Activated CD4-positive, alpha-beta T cell treated with anti-CD3 and anti-CD28 coated beads, Interleukin-2, amount 10 ng/mL, durations not matched to agents 7 days and 5 days (primary cell): ENCODE data around the gene STARD8. TPM values are rescaled to one million over a fixed set of nuclear protein-coding genes. Genes with fewer than 3 reads are reported as not detected.

Experiments used
- CTCF ChIA-PET: fragments of 350-600 bp; sonication (Branson Sonifier 250); formaldehyde crosslinking; loops from one replicate; lab custom pipeline; 2021; ENCODE audit warnings: antibody characterized with exemption; lab: Charles Lee
- POLR2A ChIA-PET: fragments of 350-600 bp; sonication (Branson Sonifier 250); formaldehyde crosslinking; loops from one replicate; lab custom pipeline; 2021; ENCODE audit warnings: antibody characterized with exemption; lab: Charles Lee
- DNase-seq: peaks from one replicate; pipeline ENCODE4 v3.0.0-alpha.2; 2020
- H3K27ac Mint-ChIP-seq: one replicate; pipeline ENCODE4 v1.8.0; 2021; ENCODE audit warnings: mild to moderate bottlenecking, moderate library complexity, mixed read lengths
- H3K27me3 Mint-ChIP-seq: one replicate; pipeline ENCODE4 v1.8.0; 2021; ENCODE audit warnings: mixed read lengths
- H3K36me3 Mint-ChIP-seq: one replicate; pipeline ENCODE4 v1.8.0; 2021; ENCODE audit warnings: low read depth, mixed read lengths
- H3K4me1 Mint-ChIP-seq: one replicate; pipeline ENCODE4 v1.8.0; 2021; ENCODE audit warnings: mixed read lengths
- H3K4me3 Mint-ChIP-seq: one replicate; pipeline ENCODE4 v1.8.0; 2021; ENCODE audit warnings: mild to moderate bottlenecking, moderate library complexity, mixed read lengths
- H3K9me3 Mint-ChIP-seq: one replicate; pipeline ENCODE4 v1.8.0; 2021; ENCODE audit warnings: mixed read lengths
- total RNA-seq, 2 experiments: library from RNA; stranded (reverse); gene quantifications; one replicate each; pipeline ENCODE4 v1.2.3, GENCODE V29; 2021

STARD8 gene
- total RNA-seq, 2 experiments from 2014 or later, result 0.06 to 0.20 TPM

GRCh38 chrX:68757731-68758130, 110.3 kb downstream of the STARD8 start:
- DNase-seq, result no peak
- H3K27me3 Mint-ChIP-seq, result no peaks in the 10 kb centered on the region
- H3K4me3 Mint-ChIP-seq, result no peak overlapping the region
- H3K9me3 Mint-ChIP-seq, result no peaks in the 10 kb centered on the region
- H3K27ac Mint-ChIP-seq, result no peak overlapping the region
- H3K36me3 Mint-ChIP-seq, result no peaks in the 10 kb centered on the region
- H3K4me1 Mint-ChIP-seq, result no peaks in the 10 kb centered on the region
- POLR2A ChIA-PET, result no interaction called here
- CTCF ChIA-PET, result no interaction called here

GRCh38 chrX:68758671-68759070, 111.2 kb downstream of the STARD8 start:
- no peak for DNase-seq
- Mint-ChIP-seq H3K9me3 (no peaks in the 10 kb centered on the region), H3K27ac (no peak overlapping the region), H3K36me3 (no peaks in the 10 kb centered on the region), H3K27me3 (no peaks in the 10 kb centered on the region), H3K4me1 (no peaks in the 10 kb centered on the region), H3K4me3 (no peak overlapping the region)
- CTCF ChIA-PET, result interaction anchor here (1.2 kb wide), 1 partner anchor 39 kb away, joined by 3 read pairs; no protein-coding TSS in a partner anchor
- POLR2A ChIA-PET, result no interaction called here

GRCh38 chrX:68761086-68761485, 113.6 kb downstream of the STARD8 start:
- ChIA-PET CTCF (no interaction called here), POLR2A (no interaction called here)
- Mint-ChIP-seq H3K27me3 (no peaks in the 10 kb centered on the region), H3K27ac (no peak overlapping the region), H3K4me1 (no peaks in the 10 kb centered on the region), H3K4me3 (no peak overlapping the region), H3K9me3 (no peaks in the 10 kb centered on the region), H3K36me3 (no peaks in the 10 kb centered on the region)
- no peak for DNase-seq

GRCh38 chrX:68762766-68763165, 115.3 kb downstream of the STARD8 start:
- H3K9me3 Mint-ChIP-seq, result no peaks in the 10 kb centered on the region
- POLR2A ChIA-PET, result no interaction called here
- DNase-seq, result no peak
- no peak overlapping the region for H3K4me3 Mint-ChIP-seq
- no peaks in the 10 kb centered on the region for H3K27me3 Mint-ChIP-seq
- no peaks in the 10 kb centered on the region for H3K36me3 Mint-ChIP-seq
- CTCF ChIA-PET, result no interaction called here
- no peak overlapping the region for H3K27ac Mint-ChIP-seq
- no peaks in the 10 kb centered on the region for H3K4me1 Mint-ChIP-seq

- no peak for DNase-seq
- H3K36me3 Mint-ChIP-seq, result no peaks in the 10 kb centered on the region
Observed at GRCh38 chrX:68763481-68763880, 116.0 kb downstream of the STARD8 start.

More at GRCh38 chrX:68763481-68763880, 116.0 kb downstream of the STARD8 start:
- CTCF ChIA-PET, result no interaction called here
- Mint-ChIP-seq H3K4me3 (no peak overlapping the region), H3K27me3 (no peaks in the 10 kb centered on the region), H3K4me1 (no peaks in the 10 kb centered on the region), H3K27ac (no peak overlapping the region), H3K9me3 (no peaks in the 10 kb centered on the region)
- POLR2A ChIA-PET, result no interaction called here

Other genes with a start within 250 kb of the STARD8 start
- under 1 TPM; 0.07 to 0.10 TPM for gene OPHN1, start 214.2 kb upstream of the STARD8 start, total RNA-seq
- 10 to 100 TPM; 11.1 to 15.7 TPM for gene YIPF6, start 148.6 kb upstream of the STARD8 start, total RNA-seq
- 1 to 10 TPM; 3.8 to 4.6 TPM for gene EFNB1, start 181.4 kb downstream of the STARD8 start, total RNA-seq